K562 (cell line): ENCODE data around the gene KCTD15. TPM values are rescaled to one million over a fixed set of nuclear protein-coding genes. Genes with fewer than 3 reads are reported as not detected.

Source experiments
- ATAC-seq: fragments of 200-7000 bp; cut with Tn5 transposase; 3 replicates; pipeline ENCODE4 v1.9.1; 2020; ENCODE audit warnings: moderate library complexity
- BruUV-seq: library from RNA; stranded (reverse); fragments of 400-500 nt; replicated peaks from 2 replicates; lab custom pipeline; 2021; lab: Mats Ljungman, UMichigan
- CTCF ChIA-PET: fragments of 300-600 bp; formaldehyde crosslinking; extraction: SDS; loops from one replicate; lab custom pipeline; 2021; ENCODE audit warnings: low intra/inter-chr PET ratio; lab: Yijun Ruan, JAX
- POLR2A ChIA-PET: fragments of 300-600, 350-650 bp; sonication (Branson Sonifier 250); formaldehyde crosslinking; extraction: SDS; loops from one replicate; lab custom pipeline; 2021; ENCODE audit warnings: antibody characterized with exemption, inconsistent platforms; lab: Yijun Ruan, JAX
- DNase-seq, 4 experiments: peaks; one replicate each; pipeline versions ENCODE4 v3.0.0 to v3.0.0-alpha.2; 2011 to 2018; ENCODE audit warnings: low spot score in 3 of 4, mixed read lengths in 3 of 4; ENCODE audit errors: extremely low read depth in 1 of 4
- FAIRE-seq: peaks from 2 replicates; lab custom pipeline; 2011; peaks lifted over from hg19 to GRCh38; lab: Jason Lieb, UNC
- H2AFZ ChIP-seq: 2 replicates; pipeline ENCODE4 v1.6.0; 2011; ENCODE audit warnings: low read depth, low read length, control low read depth, inconsistent platforms
- H3K27ac ChIP-seq: fragments of 200-600 bp; 3 replicates; pipeline ENCODE4 v1.8.0; 2011; ENCODE audit warnings: low read depth, mild to moderate bottlenecking, control low read depth, inconsistent platforms, low read length, moderate library complexity, mixed read lengths; ENCODE audit errors: extremely low read depth
- H3K27me3 ChIP-seq, 2 experiments: fragments of 300-600 bp in 1 of 2; 2 replicates in 1 of 2; 3 replicates in 1 of 2; pipeline versions ENCODE4 v1.6.0 to v1.8.0; 2011; ENCODE audit warnings: inconsistent platforms in 2 of 2, low read length in 2 of 2, mild to moderate bottlenecking in 1 of 2, mixed read lengths in 1 of 2, moderate library complexity in 1 of 2; ENCODE audit not compliant: control insufficient read depth in 2 of 2, insufficient read depth in 2 of 2
- H3K36me3 ChIP-seq: fragments of 300-600 bp; 3 replicates; pipeline ENCODE4 v1.8.0; 2011; ENCODE audit warnings: mild to moderate bottlenecking, low read length, inconsistent platforms; ENCODE audit not compliant: control insufficient read depth, insufficient read depth
- H3K4me1 ChIP-seq, 2 experiments: fragments of 200-600 bp in 1 of 2; replicated peaks in 1 of 2; 2 replicates in 1 of 2; 3 replicates in 1 of 2; pipeline versions ENCODE4 v1.5.1 to v1.8.0; 2011; ENCODE audit warnings: inconsistent platforms in 2 of 2, low read length in 2 of 2, mild to moderate bottlenecking in 1 of 2, mixed read lengths in 1 of 2, moderate library complexity in 1 of 2; ENCODE audit not compliant: control insufficient read depth in 2 of 2, insufficient read depth in 2 of 2
- H3K4me2 ChIP-seq: 2 replicates; pipeline ENCODE4 v1.6.1; 2011; ENCODE audit warnings: low read length, control low read depth, inconsistent platforms, mixed read lengths; ENCODE audit not compliant: insufficient read depth
- H3K4me3 ChIP-seq: fragments of 200-600 bp; sonication (generic), shearing (Covaris generic); 2 replicates; pipeline ENCODE4 v1.5.1; 2016; ENCODE audit warnings: control low read depth, inconsistent platforms
- H3K79me2 ChIP-seq: fragments of 200-600 bp; 3 replicates; pipeline ENCODE4 v1.8.0; 2011; ENCODE audit warnings: low read length, inconsistent platforms; ENCODE audit not compliant: control insufficient read depth, insufficient read depth
- H3K9ac ChIP-seq, 2 experiments: 2 replicates each; pipeline versions ENCODE4 v1.6.0 to v1.6.1; 2011; ENCODE audit warnings: low read depth in 2 of 2, low read length in 2 of 2, control low read depth in 1 of 2, inconsistent platforms in 1 of 2, mild to moderate bottlenecking in 1 of 2, mixed read lengths in 1 of 2; ENCODE audit not compliant: insufficient read depth in 1 of 2
- H3K9me1 ChIP-seq: one replicate; pipeline ENCODE4 v1.6.0; 2011; ENCODE audit warnings: inconsistent platforms, mild to moderate bottlenecking, low read length, moderate library complexity; ENCODE audit not compliant: control insufficient read depth, insufficient read depth
- H3K9me3 ChIP-seq: replicated peaks from 2 replicates; pipeline ENCODE4 v1.5.1; 2011; ENCODE audit warnings: low read depth, low read length, inconsistent platforms; ENCODE audit not compliant: control insufficient read depth, insufficient read depth
- H4K20me1 ChIP-seq: replicated peaks from 2 replicates; pipeline ENCODE4 v1.6.1; 2011; ENCODE audit warnings: low read length, inconsistent platforms, mixed read lengths; ENCODE audit not compliant: control insufficient read depth, insufficient read depth
- CHD2 ChIP-seq: IDR thresholded peaks from 2 replicates; pipeline ENCODE4 v1.6.1; 2011; ENCODE audit warnings: low read depth, low read length
- DIDO1 ChIP-seq: fragments of 450-650 bp; IDR thresholded peaks from 2 replicates; pipeline ENCODE4 v1.6.1; 2016; ENCODE audit warnings: low read depth, missing biosample characterization, missing genetic modification characterization
- LARP7 ChIP-seq: fragments of 450-650 bp; IDR thresholded peaks from 2 replicates; pipeline ENCODE4 v1.6.1; 2016
- NCOA4 ChIP-seq: fragments of 450-650 bp; IDR thresholded peaks from 2 replicates; pipeline ENCODE4 v1.6.1; 2018; ENCODE audit warnings: mild to moderate bottlenecking; ENCODE audit not compliant: partially characterized antibody
- NFYB ChIP-seq: IDR thresholded peaks from 2 replicates; pipeline ENCODE4 v1.6.1; 2011; ENCODE audit warnings: mild to moderate bottlenecking, moderate library complexity; ENCODE audit not compliant: insufficient read length; ENCODE audit errors: extremely low read depth
- NUFIP1 ChIP-seq: fragments of 450-650 bp; IDR thresholded peaks from 2 replicates; pipeline ENCODE4 v1.6.1; 2018; ENCODE audit not compliant: partially characterized antibody
- RBM15 ChIP-seq: fragments of 200-400 bp; formaldehyde crosslinking; IDR thresholded peaks from 2 replicates; pipeline ENCODE4 v1.6.1; 2018; ENCODE audit warnings: mild to moderate bottlenecking, low read length, moderate library complexity; ENCODE audit not compliant: insufficient read depth
- SLC30A9 ChIP-seq: fragments of 250-450 bp; sonication (Bioruptor Pico); IDR thresholded peaks from 2 replicates; pipeline ENCODE4 v1.8.0; 2022; ENCODE audit warnings: mild to moderate bottlenecking, moderate library complexity
- ZHX1 ChIP-seq: fragments of 150-350 bp; conservative IDR thresholded peaks from 2 replicates; pipeline ENCODE4 v1.6.1; 2014; ENCODE audit warnings: low read length
- WGBS: fragments of 100-300 bp; shearing (Covaris generic); methylation state at CpG from one replicate; pipeline ENCODE4 v1.1.6; 2016; ENCODE audit warnings: low coverage, mixed read lengths; ENCODE audit not compliant: insufficient coverage; ENCODE audit errors: missing lambda C conversion rate; 5-methylcytosine and 5-hydroxymethylcytosine counted together
- in situ Hi-C: fragments of 300-500 bp; cut with MboI; formaldehyde crosslinking; loops from 4 replicates; pipeline ENCODE4 v1.15.0; 2018; ENCODE audit warnings: inconsistent platforms, mixed read lengths
- intact Hi-C: fragments of 100-400 bp; cut with micrococcal nuclease; formaldehyde crosslinking; loops from 2 replicates; pipeline ENCODE4 v1.14.2; 2022
- polyA plus RNA-seq, 8 experiments: library from polyadenylated mRNA; depleted of rRNA in 4 of 8; stranded (reverse) in 5 of 8; unstranded in 3 of 8; fragments of >200 nt; fragmentation: Nextera tagmentation in 2 of 8; fragmentation: Illumina TruSeq in 1 of 8; extraction: Ambion mirVana in 2 of 8; extraction: Trizol in 1 of 8; gene quantifications; 2 replicates each; pipeline versions ENCODE4 v1.2.1 to v1.2.3, GENCODE V29; 2011 to 2014; ENCODE audit warnings: inconsistent platforms in 1 of 8, missing spikeins in 1 of 8
- total RNA-seq, 7 experiments: library from RNA; depleted of rRNA in 6 of 7; stranded (reverse); fragments of >200 nt in 6 of 7; fragmentation: Illumina TruSeq in 2 of 7; extraction: Trizol in 2 of 7; gene quantifications; 2 replicates each; pipeline versions ENCODE4 v1.2.1 to v1.2.3, GENCODE V29; 2011 to 2021; ENCODE audit warnings: low replicate concordance in 1 of 7

Gene KCTD15
- total and polyA plus RNA-seq, 9 of the 15 experiments (the other 6 are each of a cell fraction or from before 2014, with no cell fraction given) = 1.7 to 49.0 (median 11.8) TPM

DNA sequence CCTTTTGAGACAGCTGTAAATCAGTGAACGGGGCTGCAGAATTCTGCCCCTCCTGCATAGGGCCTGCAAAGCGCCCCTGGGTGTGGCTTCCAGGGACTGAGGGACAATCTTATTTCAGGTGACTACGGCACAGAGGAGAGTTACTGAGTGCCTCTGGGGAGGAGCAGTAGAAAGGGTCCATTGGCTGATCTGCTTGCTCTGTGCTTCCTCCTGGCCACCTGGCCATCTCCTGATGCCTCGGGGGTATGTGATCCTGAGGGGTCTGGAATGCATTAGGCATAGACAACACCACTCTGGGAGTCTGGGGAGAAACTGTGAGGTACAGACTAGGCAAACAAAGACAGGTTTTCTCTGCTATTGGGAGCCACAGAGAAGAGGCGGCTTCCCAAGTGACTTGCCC lies 2.8 kb downstream of the KCTD15 start:
- Histone ChIP-seq H3K9me1 (no peaks in the 10 kb centered on the region), H3K9ac (0 out of 4 replicates have a peak overlapping the region, but pooled peaks of 1 of the 2 experiments have one; percentile 29), H3K4me3 (no peak overlapping the region), H3K79me2 (peaks cover 5% of the 10 kb centered on the region; the same call in 1 of the 3 replicates), H2AFZ (no peak overlapping the region), H4K20me1 (no peaks in the 10 kb centered on the region), H3K4me2 (no peak overlapping the region), H3K27me3 (no peaks in the 10 kb centered on the region), H3K9me3 (no peaks in the 10 kb centered on the region), H3K36me3 (peaks cover 55% of the 10 kb centered on the region; the same call in 1 of the 3 replicates), H3K4me1 (peaks cover 0 to 39% of the 10 kb centered on the region in 2 experiments; a peak in 2 of 5 replicates), H3K27ac (no peak overlapping the region)
- POLR2A ChIA-PET = no interaction called here
- TF ChIP-seq LARP7 (no peak), NCOA4 (no peak), RBM15 (no peak), DIDO1 (no peak), CHD2 (no peak), ZHX1 (no peak), SLC30A9 (CRISPR knock-in tag) (no peak), NUFIP1 (no peak), NFYB (no peak)
- 78% methylated on average over 4 of the region's 5 CpGs for WGBS
- CTCF ChIA-PET = no interaction called here
- TSS peak; percentile 15 for BruUV-seq
- no peak for FAIRE-seq
- DNase-seq = no peak
- ATAC-seq = no peak
- in situ Hi-C loops (no loop called here), intact Hi-C loops (no loop called here)
